Activated CD4-positive, alpha-beta T cell treated with anti-CD3 and anti-CD28 coated beads for 1 hour (primary cell): ENCODE results near the gene COL18A1.
"Not testable (repeated sequence)": the region's sequence is repeated elsewhere in the genome, so short reads cannot be mapped to it uniquely, and the experiment has no call there.

ENCODE experiments used
- DNase-seq: peaks from one replicate; pipeline ENCODE4 v3.0.0-alpha.2; 2020

Gene COL18A1

DNA sequence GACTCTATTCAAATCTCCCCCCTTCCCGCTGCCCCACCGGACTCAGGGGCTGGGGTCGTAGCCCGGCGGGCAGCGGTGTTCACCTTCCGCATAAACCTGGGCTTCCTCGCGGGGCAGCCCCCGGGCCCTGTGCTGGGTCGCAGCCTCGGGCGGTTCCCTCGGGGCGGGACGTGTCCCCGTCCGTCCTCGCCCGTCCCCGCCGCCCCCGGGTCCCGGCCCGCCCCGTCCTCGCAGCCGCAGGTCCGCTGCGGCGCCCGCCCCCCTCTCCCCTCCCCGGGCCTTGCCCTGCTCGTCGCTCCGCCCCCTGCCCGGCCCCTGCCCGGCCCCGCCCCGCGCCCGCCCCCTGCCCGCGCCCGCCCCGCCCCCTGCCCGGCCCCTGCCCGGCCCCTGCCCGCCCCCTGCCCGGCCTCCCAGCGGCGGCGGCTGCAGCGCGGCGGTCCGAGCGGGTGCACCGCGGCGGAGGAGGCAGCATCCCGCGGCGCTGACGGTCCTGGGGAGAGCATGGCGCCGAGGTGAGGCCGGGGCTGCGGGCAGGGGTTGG is at the start of gene COL18A1:
COL18A1 (plus strand) TSS at position 436 of the 541 bp plus-strand sequence; CDS start at position 502, 66 bp downstream.
- no peak for DNase-seq

GRCh38 chr21:45355573-45355972 is 49.4 kb upstream of the COL18A1 start:
- no peak for DNase-seq

GRCh38 chr21:45356251-45356650 is 48.7 kb upstream of the COL18A1 start:
- no peak for DNase-seq

GRCh38 chr21:45356653-45357435 is 48.1 kb upstream of the COL18A1 start:
- no peak for DNase-seq

GRCh38 chr21:45357436-45358260 is 47.3 kb upstream of the COL18A1 start:
- DNase-seq = no peak

DNA sequence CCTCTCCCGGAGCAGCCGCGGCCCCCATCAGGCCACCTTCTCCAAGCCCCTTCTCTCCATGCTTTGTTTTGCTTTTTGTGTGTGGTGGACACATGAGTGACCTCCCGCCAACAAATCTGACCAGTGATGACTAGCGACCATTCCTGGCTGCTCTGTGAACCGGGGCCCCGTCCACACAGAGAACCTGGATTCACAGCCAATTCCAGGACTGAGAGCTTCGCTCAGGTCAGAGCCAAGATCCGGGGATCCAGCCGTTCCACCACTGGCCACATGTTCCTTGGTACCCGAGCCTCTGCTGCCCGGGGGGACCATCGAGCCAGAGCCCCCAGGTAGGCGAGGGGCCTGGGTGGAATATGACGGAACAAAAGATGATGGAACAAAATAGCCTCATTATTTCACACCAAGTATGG is 46.7 kb upstream of the COL18A1 start:
- no peak for DNase-seq

- DNase-seq = no peak
Measured at GRCh38 chr21:45358711-45359310, 46.2 kb upstream of the COL18A1 start.

DNA sequence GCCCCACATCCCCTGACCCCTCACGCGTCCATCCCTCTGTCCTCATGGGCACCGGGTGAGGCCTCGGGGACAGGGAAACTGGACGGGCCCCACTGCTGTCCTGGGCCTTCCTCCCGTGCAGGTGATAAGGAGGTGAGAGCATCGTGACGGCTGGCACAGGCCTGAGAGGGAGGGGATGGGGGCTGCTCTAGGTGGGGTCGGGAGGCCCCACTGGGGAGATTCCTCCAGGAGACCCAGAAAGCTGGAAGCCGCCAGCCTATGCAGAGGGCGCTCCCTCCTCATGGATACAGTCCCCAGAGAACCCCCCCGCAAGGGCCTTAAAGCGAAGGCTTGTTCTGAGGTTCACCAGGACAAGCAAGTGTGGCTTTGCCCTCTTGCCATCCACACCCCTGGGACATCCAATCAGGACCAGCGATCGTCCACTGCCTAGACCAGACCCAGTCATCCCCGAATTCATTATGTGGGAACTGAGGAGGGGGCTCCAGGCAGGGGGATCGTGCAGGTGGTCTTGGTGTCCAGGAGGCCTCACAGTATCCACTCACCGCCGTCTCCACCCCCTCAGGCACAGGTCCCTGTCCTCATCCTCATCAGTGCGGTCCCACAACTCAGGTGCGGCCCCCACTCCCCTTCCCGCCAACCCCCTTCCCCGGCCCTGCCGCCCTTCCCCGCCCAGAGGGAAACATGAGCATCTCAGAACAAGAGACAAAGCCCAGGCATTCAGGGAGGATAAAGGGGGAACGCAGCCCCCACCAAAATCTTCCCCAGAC is 45.3 kb upstream of the COL18A1 start:
- DNase-seq = no peak

DNA sequence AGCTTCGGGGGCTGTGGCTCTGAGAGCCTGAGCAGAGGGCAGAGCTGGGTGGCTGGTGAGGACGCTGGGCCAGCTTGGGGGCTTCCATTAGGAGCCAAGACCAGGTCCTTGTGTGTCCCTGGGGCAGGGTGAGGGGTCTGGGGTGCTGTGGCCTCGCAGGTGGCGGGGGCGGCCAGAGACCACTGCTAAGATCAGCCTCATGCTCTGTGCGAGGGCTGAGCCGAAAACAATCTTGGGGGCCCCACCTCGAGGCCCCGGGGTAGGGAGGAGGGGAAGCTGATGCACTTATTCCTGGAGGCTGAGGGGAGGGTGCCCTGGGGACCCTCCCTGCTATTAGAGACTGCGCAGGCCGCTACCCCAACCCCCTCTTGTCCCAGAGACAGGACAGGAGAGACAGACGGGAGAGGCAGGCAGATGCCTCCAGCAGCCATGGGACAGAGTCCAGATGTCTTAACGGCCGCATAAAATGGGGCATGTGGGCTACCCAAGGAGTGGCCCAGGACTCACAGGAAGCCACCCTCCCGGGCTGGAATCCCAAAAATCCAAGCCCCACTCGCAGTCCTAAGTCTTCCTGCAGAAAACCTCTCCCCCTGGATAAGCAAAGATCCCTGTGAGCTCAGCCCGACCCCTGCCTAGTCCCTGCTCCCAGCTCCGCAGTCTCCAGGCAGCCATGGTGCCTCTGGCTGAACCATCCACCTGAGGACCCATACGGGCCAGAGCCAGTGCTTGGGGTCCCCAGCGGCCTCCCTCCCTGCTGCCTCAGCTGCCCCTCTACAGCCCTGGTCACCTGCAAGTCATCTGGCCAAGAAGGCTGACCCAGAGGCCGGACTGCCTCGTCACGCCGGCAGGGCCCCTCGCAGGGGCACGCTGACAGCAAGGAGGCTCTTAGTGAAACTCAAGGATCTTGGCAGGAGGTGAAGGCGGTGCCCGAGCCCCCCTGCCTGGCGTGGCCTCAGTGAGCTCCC is 43.6 kb upstream of the COL18A1 start:
- no peak for DNase-seq

DNA sequence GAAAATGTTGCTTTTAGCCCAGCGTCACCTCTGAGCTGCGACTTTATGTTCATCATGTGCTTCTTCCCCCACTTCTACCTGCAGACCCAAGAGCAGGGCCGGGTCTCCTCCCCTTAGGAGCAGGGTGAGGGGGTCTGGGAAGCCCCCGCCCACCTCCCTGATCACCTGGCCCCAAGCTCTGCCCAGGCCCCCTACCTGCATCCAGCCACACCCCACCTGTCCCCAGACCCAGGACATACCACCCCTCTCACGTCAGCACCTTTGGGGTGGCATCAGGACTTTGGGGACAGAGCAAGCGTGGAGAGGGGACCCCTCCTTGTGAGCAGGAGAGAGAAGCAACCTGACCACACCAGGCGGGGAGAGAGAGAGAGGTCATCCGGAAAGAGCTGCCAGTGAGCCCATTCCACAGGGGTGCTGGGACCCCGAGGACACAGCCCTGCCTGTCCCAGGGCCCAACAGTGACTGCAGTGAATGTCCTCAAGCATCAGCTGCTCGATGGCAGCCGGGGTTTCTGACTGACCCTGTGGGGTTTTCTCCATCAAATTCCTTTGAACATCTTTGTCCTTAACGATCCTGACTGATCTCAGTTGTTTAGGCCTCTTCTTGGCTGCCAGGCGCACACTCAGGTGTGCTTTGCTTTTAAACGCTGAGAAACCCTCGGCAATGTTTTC is 42.8 kb upstream of the COL18A1 start:
- DNase-seq = no peak

- DNase-seq = no peak
Measured at GRCh38 chr21:45362748-45363145, 42.2 kb upstream of the COL18A1 start.

- DNase-seq = not testable (repeated sequence)
Measured at GRCh38 chr21:45363272-45363671, 41.7 kb upstream of the COL18A1 start.

DNA sequence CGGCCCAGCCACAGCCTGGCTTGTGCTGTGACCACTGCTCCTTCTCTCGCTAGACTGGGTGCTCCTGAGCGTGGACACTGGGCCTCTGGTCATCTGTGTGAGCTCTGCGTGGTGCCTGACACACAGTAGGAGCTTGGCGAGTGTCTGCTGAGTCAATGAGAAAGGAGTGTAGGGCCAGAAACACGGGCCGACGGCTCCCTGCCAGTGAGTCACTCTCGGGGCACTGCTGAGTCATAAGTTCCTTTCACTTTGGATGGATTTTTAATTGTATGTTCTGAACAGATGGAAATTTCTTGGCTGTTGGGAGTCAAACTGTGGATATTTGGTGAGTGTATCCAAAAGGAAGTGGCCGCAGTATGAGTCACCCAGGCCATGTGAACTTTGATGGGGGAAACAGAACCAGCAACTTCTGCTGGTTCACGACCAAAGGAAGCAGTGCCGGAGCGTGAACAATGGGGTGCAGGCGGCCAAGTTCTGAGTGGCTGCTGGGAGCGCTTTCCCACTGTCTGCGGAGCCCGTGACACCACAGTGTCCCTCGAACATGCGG is 41.0 kb upstream of the COL18A1 start:
- peak; percentile 15 for DNase-seq

DNA sequence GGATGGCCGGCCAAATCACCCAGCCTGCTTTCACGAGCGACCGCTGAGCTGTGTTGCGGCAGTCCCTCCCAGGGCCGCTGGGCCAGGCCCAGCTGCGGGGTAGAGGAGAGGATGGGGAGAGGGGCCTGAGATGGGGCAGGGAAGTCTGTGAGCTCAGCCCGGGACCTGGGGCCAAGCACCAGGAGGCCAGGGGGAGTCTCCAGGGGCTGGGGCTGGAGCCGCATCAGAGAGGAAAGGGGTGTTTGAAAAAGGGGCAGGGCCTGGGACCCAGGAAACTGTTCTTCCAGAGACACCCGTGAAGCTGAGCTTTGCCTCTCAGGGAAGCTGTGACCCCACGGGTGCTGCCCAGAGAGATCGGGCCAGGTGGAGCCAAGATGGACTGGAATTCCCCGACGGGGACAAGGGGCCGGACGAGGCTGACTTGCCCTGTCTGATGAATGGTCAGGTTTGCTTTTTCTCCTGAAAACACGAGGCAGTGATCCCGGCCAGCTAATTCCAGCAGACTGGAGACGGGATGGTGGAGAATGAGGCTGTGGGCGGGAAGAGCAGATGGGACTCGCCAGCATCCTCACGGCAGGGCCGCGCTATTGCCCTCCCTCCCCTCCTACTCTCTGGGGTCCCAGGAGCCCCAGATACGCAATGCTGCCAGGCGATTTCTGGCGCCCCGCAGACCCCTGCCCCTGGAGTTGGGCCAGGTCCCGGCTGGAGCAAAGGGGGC is 40.3 kb upstream of the COL18A1 start:
- DNase-seq = no peak

DNA sequence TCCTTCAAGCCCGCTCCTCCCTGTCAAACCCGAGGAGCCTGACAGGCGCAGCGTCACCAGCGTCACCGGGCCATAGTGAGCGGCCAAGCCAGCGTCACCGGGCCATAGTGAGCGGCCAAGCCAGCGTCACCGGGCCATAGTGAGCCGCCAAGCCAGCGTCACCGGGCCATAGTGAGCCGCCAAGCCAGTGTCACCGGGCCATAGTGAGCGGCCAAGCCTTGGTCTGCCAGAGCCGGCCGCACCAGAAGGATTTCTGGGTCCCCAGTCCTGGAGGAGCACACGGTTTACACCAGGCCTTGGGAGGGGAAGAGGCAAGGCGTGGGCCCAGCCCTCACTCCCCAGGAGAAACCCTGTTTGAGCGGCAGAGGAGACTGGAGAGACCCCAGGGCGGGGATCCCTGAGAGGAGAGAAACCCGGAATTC is 39.8 kb upstream of the COL18A1 start:
- no peak for DNase-seq

DNA sequence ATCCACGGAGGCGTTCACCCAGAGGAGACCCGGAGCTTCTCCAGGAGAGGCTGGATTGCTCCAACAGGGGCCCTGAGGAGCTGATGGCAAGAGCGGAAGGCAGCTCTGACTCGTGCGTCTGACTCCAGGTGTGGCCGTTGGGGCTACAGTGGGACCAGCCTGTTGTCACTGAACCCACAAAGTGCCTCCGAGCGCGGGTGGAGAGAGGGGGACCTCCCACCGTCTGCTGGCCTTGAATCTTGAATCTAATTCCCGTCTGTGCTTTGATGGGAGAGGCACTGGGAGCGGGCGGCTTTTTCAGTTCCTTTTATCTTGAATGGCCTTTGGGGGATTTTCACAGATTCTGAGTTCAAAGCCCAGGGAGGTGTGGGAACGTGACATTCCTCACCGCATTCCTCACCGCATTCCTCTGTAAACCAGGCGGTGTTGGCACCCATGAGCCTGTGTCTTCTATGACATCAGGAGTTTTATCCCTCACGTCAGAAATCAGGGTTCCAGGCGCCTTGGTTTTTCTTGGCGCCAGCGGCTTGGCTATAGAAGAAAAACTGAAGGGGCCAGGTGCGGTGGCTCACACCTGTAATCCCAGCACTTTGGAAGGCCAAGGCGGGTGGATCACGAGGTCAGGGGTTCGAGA is 39.2 kb upstream of the COL18A1 start:
- no peak for DNase-seq

- DNase-seq = no peak
Measured at GRCh38 chr21:45366476-45366875, 38.5 kb upstream of the COL18A1 start.

- no peak for DNase-seq
Measured at GRCh38 chr21:45366931-45367401, 38.0 kb upstream of the COL18A1 start.
